Measurements from ENCODE around the gene ZNF224.

The ZNF224 gene

GRCh38 chr19:44141191-44142058, 47.3 kb downstream of the ZNF224 start, which contains the start of gene ZNF234:
TSS of gene ZNF234 (plus strand) at chr19:44141554. CDS start at chr19:44144633, 3,079 bp downstream.
- no peak for DNase-seq

DNA sequence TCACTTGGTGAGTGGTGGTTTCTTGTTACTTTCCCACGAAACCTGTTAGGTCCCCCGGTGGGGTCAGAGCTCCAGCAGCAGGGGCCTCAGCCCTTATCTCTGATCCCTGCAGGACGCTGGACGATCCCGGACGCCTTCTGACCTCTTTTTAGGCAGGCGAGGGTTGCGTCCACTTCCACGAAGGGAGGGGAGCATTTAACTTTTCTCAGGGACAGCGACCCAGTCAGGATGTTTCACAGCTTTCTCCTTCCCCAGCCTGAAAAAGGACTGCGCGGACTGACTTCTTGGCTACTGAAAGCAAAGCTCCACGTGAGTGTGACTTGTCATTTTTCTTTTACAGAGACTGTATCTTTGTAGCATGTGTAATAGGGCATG, 47.9 kb downstream of the ZNF224 start:
- DNase-seq, result no peak

GRCh38 chr19:44149776-44150175, 55.6 kb downstream of the ZNF224 start:
- no peak for DNase-seq

DNA sequence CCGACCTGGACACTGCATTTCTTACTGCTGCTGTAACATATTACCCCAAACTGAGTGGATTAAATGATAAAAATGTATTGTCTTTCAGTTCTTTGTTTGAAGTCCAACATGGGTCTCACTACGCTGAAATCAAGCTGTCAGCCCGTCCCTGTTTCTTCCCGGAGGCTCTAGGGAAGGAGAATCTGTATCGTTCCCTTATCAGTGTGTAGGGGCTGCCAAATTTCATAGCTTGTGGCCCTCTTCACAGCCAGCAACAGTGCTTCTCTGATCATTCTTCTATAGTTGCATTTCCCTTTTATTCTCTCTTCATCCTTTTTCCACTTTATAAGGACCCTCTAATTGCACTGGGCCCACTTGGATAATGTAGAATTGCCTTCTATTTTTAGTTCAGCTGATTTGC, 57.3 kb downstream of the ZNF224 start:
- DNase-seq, result no peak

- DNase-seq, result no peak
These were observed 62.3 kb downstream of the ZNF224 start for GRCh38 chr19:44156475-44156874.

Measured in NCI-H2081 treated with DMSO at 0.1 percent for 48 hours (cell line).